Panc1 (cell line): Measurements from ENCODE around the gene HLA-F. TPM values are rescaled to one million over a fixed set of nuclear protein-coding genes. Genes with fewer than 3 reads are reported as not detected.

Experiments used
- ATAC-seq: fragments of 200-7000 bp; cut with Tn5 transposase; 2 replicates; pipeline ENCODE4 v1.9.1; 2020; ENCODE audit warnings: mild to moderate bottlenecking, moderate library complexity
- BruUV-seq: library from RNA; stranded (reverse); fragments of 400-500 nt; replicated peaks from 2 replicates; lab custom pipeline; 2021; lab: Mats Ljungman, UMichigan
- CTCF ChIA-PET: fragments of 300-600 bp; sonication (Branson Sonifier 250); formaldehyde crosslinking; loops from one replicate; lab custom pipeline; 2022; ENCODE audit warnings: antibody characterized with exemption; lab: Charles Lee
- POLR2A ChIA-PET: fragments of 300-600 bp; sonication (Branson Sonifier 250); formaldehyde crosslinking; loops from one replicate; lab custom pipeline; 2022; ENCODE audit warnings: antibody characterized with exemption; lab: Charles Lee
- DNase-seq: peaks from one replicate; pipeline ENCODE4 v3.0.0-alpha.2; 2010; ENCODE audit warnings: low read depth, low spot score
- H3K27ac ChIP-seq: 2 replicates; pipeline ENCODE4 v1.5.1; 2011; ENCODE audit warnings: mild to moderate bottlenecking, low read length, inconsistent platforms
- H3K27me3 ChIP-seq: fragments of 200-500 bp; sonication (Bioruptor generic); 2 replicates; pipeline ENCODE4 v1.6.0; 2014; ENCODE audit warnings: low read length, inconsistent platforms; ENCODE audit not compliant: control insufficient read depth, insufficient read depth
- H3K36me3 ChIP-seq: fragments of 200-500 bp; sonication (Bioruptor generic); 2 replicates; pipeline ENCODE4 v1.5.1; 2014; ENCODE audit warnings: inconsistent platforms, mild to moderate bottlenecking, low read length, moderate library complexity; ENCODE audit not compliant: control insufficient read depth, insufficient read depth
- H3K4me1 ChIP-seq: 2 replicates; pipeline ENCODE4 v1.5.1; 2011; ENCODE audit warnings: inconsistent platforms, mild to moderate bottlenecking, low read length, moderate library complexity; ENCODE audit not compliant: control insufficient read depth, insufficient read depth
- H3K4me3 ChIP-seq, 2 experiments: 2 replicates each; pipeline ENCODE4 v1.5.1; 2011 to 2012; ENCODE audit warnings: low read depth in 2 of 2, low read length in 2 of 2, mild to moderate bottlenecking in 2 of 2, inconsistent platforms in 1 of 2, moderate library complexity in 1 of 2
- H3K9me3 ChIP-seq: fragments of 200-500 bp; sonication (Bioruptor generic); 2 replicates; pipeline ENCODE4 v1.5.1; 2014; ENCODE audit warnings: low read depth, mild to moderate bottlenecking, inconsistent platforms, low read length, moderate library complexity; ENCODE audit not compliant: control insufficient read depth, insufficient read depth
- CTCF ChIP-seq: fragments of 450-650 bp; IDR thresholded peaks from 2 replicates; pipeline ENCODE4 v1.5.1; 2017; ENCODE audit warnings: mild to moderate bottlenecking
- POLR2AphosphoS5 ChIP-seq: IDR thresholded peaks from 2 replicates; pipeline ENCODE4 v1.6.1; 2012; ENCODE audit warnings: mild to moderate bottlenecking, low read depth, low read length, moderate library complexity
- REST ChIP-seq, 2 experiments: IDR thresholded peaks; 2 replicates each; pipeline ENCODE4 v1.6.1; 2011 to 2012; ENCODE audit warnings: low read depth in 2 of 2, control low read depth in 1 of 2, low read length in 1 of 2, mild to moderate bottlenecking in 1 of 2, moderate library complexity in 1 of 2; ENCODE audit not compliant: insufficient read depth in 1 of 2
- SIN3A ChIP-seq: IDR thresholded peaks from 2 replicates; pipeline ENCODE4 v1.6.1; 2012; ENCODE audit warnings: low read depth, mild to moderate bottlenecking, low read length, moderate library complexity, borderline replicate concordance; ENCODE audit not compliant: insufficient read depth
- TCF7L2 ChIP-seq: IDR thresholded peaks from 2 replicates; pipeline ENCODE4 v1.6.1; 2011; ENCODE audit warnings: mild to moderate bottlenecking, low read depth, low read length, inconsistent platforms
- in situ Hi-C: cut with HindIII; loops from 2 replicates; pipeline ENCODE4 v1.10.0; 2016; ENCODE audit warnings: low sequenced_read_pairs, low pct_unique_long_range_greater_than_20kb
- intact Hi-C: fragments of 100-400 bp; cut with micrococcal nuclease; formaldehyde crosslinking; loops from one replicate; pipeline ENCODE4 v1.10.0; 2022; ENCODE audit not compliant: unreplicated experiment
- total RNA-seq: library from RNA; stranded (reverse); gene quantifications from one replicate; pipeline ENCODE4 v1.2.1, GENCODE V29; 2021; ENCODE audit not compliant: unreplicated experiment

HLA-F gene
- total RNA-seq, 1 experiment from 2014 or later: 7.5 TPM

DNA sequence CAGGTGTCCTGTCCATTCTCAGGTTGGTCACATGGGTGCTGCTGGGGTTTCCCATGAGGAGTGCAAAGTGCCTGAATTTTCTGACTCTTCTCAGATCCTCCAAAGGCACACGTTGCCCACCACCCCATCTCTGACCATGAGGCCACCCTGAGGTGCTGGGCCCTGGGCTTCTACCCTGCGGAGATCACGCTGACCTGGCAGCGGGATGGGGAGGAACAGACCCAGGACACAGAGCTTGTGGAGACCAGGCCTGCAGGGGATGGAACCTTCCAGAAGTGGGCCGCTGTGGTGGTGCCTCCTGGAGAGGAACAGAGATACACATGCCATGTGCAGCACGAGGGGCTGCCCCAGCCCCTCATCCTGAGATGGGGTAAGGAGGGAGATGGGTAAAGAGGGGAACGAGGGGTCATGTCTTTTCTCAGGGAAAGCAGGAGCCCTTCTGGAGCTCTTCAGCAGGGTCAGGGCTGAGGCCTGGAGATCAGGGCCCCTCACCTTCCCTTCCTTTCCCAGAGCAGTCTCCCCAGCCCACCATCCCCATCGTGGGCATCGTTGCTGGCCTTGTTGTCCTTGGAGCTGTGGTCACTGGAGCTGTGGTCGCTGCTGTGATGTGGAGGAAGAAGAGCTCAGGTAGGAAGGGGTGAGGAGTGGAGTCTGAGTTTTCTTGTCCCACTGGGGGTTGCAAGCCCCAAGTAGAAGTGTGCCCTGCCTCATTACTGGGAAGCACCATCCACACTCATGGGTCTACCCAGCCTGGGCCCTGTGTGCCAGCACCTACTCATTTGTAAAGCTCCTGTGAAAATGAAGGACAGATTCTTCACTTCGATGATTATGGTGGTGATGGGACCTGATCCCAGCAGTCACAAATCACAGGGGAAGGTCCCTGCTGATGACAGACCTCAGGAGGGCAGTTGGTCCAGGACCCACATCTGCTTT, 2.0 kb downstream of the HLA-F start:
- Histone ChIP-seq H3K4me1 (no peaks in the 10 kb centered on the region), H3K27ac (no peak overlapping the region), H3K9me3 (no peaks in the 10 kb centered on the region), H3K36me3 (no peaks in the 10 kb centered on the region; the same call in 1 of the 2 replicates), H3K4me3 (no peak overlapping the region), H3K27me3 (peaks cover 7% of the 10 kb centered on the region; the same call in 1 of the 2 replicates)
- POLR2A ChIA-PET: no interaction called here
- intact Hi-C loops (no loop called here), in situ Hi-C loops (no loop called here)
- DNase-seq (no peak), ATAC-seq (no peak)
- TF ChIP-seq CTCF (no peak), POLR2AphosphoS5 (no peak), REST (IDR thresholded peaks at IDR 0.05; ENCODE audit: insufficient read depth in 1 of 2, low read depth in 2 of 2, low read length in 1 of 2) (no peak), SIN3A (no peak), TCF7L2 (no peak)
- CTCF ChIA-PET: no interaction called here
- BruUV-seq: no TSS peak

DNA sequence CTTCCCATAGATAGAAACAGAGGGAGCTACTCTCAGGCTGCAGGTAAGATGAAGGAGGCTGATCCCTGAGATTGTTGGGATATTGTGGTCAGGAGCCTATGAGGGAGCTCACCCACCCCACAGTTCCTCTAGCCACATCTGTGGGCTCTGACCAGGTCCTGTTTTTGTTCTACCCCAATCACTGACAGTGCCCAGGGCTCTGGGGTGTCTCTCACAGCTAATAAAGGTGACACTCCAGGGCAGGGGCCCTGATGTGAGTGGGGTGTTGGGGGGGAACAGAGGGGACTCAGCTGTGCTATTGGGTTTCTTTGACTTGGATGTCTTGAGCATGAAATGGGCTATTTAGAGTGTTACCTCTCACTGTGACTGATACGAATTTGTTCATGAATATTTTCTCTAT, 2.8 kb downstream of the HLA-F start:
- H3K36me3 ChIP-seq: no peaks in the 10 kb centered on the region; the same call in 1 of the 2 replicates
- CTCF ChIA-PET: no interaction called here
- no TSS peak for BruUV-seq
- no peak overlapping the region for H3K27ac ChIP-seq
- H3K27me3 ChIP-seq: peaks cover 3% of the 10 kb centered on the region; the same call in 1 of the 2 replicates
- ATAC-seq (no peak), DNase-seq (no peak)
- no peaks in the 10 kb centered on the region for H3K9me3 ChIP-seq
- H3K4me1 ChIP-seq: no peaks in the 10 kb centered on the region
- no peak overlapping the region for H3K4me3 ChIP-seq
- POLR2A ChIA-PET: no interaction called here
- TF ChIP-seq POLR2AphosphoS5 (no peak), REST (IDR thresholded peaks at IDR 0.05; ENCODE audit: insufficient read depth in 1 of 2, low read depth in 2 of 2, low read length in 1 of 2) (no peak), CTCF (no peak), TCF7L2 (no peak), SIN3A (no peak)
- intact Hi-C loops (no loop called here), in situ Hi-C loops (no loop called here)
